AG09309 (cell line): Measurements from ENCODE around the gene STPG1.

Experiments used
- DNase-seq: peaks from one replicate; pipeline ENCODE4 v3.0.0-alpha.2; 2010; ENCODE audit warnings: low read depth
- H3K4me3 ChIP-seq: 2 replicates; pipeline ENCODE4 v1.5.1; 2011; ENCODE audit warnings: mild to moderate bottlenecking, low read depth, low read length, moderate library complexity; ENCODE audit not compliant: control insufficient read depth
- TF ChIP-seq, protein P1 (sequence below): IDR thresholded peaks from 2 replicates; pipeline ENCODE4 v1.5.1; 2011; ENCODE audit warnings: mild to moderate bottlenecking, low read depth, low read length, inconsistent platforms; ENCODE audit not compliant: insufficient read depth, control insufficient read depth; ENCODE audit errors: missing control alignments

STPG1 gene

DNA sequence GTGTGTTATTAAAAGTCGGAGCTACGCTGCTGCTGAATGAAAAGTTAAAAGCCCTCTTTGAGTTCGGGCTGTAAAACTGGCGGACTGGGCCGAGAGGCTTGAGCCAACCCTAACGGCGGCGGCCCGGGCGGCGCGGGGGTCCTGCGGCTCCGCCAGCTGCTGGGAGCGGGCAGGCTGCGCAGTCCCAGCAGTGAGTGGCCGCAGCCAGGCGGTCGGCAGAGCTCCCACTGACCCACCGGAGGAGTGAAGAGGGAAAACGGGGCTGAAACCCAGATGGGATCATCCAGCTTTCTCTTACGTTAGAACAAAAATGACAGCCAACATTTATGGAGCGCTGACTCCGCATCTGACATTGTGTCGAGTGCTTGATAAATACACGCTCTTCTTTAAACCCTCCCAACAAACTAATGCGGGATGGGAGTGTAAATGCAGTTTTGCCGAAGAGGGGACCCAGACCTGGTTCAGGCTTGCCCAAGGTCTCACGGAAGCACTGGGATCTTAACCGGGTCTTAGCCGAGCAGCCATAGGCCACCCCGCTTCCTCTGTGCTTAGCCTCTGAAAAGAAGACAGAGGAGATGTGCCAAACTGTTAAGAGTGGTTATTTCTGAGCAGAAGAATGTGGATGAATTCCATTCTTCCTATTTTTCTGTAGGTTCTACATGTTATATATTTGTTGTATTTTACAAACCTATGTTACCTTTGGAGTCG is 91.0 kb downstream of the STPG1 start:
- H3K4me3 ChIP-seq: peak overlapping the region; percentile 39
- TF ChIP-seq, protein P1, sequence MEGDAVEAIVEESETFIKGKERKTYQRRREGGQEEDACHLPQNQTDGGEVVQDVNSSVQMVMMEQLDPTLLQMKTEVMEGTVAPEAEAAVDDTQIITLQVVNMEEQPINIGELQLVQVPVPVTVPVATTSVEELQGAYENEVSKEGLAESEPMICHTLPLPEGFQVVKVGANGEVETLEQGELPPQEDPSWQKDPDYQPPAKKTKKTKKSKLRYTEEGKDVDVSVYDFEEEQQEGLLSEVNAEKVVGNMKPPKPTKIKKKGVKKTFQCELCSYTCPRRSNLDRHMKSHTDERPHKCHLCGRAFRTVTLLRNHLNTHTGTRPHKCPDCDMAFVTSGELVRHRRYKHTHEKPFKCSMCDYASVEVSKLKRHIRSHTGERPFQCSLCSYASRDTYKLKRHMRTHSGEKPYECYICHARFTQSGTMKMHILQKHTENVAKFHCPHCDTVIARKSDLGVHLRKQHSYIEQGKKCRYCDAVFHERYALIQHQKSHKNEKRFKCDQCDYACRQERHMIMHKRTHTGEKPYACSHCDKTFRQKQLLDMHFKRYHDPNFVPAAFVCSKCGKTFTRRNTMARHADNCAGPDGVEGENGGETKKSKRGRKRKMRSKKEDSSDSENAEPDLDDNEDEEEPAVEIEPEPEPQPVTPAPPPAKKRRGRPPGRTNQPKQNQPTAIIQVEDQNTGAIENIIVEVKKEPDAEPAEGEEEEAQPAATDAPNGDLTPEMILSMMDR: no peak
- no peak for DNase-seq

DNA sequence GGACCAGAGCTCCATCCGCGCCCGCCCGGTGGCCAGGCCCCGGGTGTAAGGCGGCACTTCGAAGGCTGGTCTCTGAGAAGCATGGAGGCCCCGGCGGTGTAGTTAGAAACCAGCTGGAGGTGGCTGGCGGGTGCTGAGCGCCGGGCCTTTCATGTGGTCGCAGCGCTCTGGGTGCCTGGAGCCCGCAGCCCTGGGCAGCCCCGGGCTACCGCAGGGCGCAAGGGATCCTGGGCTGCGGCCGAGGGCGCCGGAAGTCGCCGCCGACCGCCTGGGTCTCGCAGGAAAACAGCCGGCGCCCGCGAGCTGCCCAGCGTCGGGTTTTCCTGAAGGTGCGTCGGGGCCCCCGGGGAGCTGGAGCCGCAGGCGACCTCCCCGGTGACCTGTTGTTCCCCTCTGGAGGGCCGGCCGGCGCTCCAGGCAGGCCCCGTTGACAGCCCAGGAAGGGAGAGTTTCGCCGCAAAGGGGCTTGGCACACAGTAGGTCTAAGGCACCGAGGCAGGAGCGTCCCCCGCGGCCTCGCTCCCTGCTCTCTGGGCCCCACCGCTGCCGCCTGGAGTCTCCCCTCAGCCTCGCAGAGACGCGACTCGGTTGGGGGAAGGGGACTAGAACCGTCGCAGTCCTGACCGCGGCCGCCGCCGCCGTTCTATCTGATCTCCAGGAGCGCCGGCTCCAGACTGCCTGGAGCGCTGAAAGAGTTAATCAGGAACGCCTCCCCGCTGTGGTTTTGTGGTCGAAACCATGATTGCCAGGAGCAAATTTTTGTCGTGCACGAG is 91.7 kb downstream of the STPG1 start:
- TF ChIP-seq, protein P1: no peak
- peak overlapping the region; percentile 39 for H3K4me3 ChIP-seq
- no peak for DNase-seq

DNA sequence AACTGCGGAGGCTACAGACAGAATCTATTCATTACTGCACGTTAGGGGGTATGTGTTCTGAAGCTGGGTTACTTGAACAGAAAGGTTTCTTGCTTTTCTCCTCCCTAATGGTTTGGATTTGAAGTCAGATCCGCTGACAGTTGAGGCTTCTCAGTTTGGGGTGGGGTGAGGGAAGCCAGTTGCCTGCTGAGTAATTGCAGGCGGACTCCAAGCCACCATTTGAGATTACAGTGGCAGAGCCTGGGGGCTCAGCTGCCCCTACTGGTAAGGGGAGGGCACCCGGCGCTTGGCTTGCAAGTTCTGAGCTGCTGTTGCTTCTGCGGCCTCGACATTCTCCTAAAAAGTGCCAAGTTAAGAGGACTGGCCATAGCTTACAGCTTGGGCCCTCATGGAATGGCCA is 92.5 kb downstream of the STPG1 start:
- no peak for DNase-seq
- TF ChIP-seq, protein P1: no peak
- H3K4me3 ChIP-seq: no peak overlapping the region

DNA sequence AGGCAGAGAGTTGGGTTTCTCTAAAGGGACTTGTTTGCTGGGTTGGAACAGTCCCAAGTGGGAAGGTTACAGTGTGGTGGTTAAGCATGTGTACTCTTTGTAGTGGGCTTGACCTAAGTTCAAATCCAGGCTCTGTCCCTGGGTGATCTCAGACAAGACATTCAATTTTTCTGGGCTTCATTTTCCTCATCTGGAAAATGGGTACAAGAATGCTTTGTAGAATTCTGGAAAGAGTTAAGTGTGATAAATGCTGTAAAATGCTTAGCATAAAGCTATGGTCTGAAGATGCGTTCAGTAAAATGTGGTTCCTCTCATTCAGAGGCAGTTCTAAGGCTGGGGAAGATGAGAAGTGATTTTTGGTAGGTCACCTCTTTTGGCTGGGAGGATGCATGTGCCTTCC is 93.6 kb downstream of the STPG1 start:
- H3K4me3 ChIP-seq: no peak overlapping the region
- TF ChIP-seq, protein P1: no peak
- DNase-seq: no peak

DNA sequence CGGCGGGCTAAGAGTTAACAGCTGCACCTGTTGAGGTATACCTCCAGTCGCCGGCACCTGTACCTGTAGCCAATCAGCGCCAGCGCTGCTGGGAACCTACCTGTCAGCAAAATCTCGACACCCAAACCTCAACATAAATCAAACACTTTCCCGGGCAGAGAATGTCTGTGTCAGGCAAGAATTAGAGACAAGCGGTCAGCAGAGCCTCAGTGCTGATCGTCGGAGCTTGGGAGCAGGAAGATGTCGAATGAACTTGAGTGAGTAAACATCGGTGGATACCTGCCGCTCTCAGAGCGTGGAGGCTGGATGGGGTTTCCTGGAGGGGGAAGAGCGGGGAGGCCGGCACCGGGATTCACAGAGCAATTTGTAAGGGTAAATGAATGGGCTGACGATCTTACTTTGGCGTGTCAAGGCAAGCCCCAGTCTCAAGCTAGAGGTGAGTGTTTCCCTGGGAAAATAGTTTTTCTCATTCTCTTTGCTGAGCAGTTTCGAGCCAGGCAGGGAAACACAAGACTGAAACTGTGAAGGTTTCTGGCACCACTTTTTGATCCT is 94.2 kb downstream of the STPG1 start, which contains the start of gene GRHL3:
GRHL3 (plus strand) TSS at position 46 of the 552 bp plus-strand sequence; CDS start at position 241, 195 bp downstream.
- DNase-seq: no peak
- H3K4me3 ChIP-seq: no peak within 1 kb of the TSS
- TF ChIP-seq, protein P1: no peak

DNA sequence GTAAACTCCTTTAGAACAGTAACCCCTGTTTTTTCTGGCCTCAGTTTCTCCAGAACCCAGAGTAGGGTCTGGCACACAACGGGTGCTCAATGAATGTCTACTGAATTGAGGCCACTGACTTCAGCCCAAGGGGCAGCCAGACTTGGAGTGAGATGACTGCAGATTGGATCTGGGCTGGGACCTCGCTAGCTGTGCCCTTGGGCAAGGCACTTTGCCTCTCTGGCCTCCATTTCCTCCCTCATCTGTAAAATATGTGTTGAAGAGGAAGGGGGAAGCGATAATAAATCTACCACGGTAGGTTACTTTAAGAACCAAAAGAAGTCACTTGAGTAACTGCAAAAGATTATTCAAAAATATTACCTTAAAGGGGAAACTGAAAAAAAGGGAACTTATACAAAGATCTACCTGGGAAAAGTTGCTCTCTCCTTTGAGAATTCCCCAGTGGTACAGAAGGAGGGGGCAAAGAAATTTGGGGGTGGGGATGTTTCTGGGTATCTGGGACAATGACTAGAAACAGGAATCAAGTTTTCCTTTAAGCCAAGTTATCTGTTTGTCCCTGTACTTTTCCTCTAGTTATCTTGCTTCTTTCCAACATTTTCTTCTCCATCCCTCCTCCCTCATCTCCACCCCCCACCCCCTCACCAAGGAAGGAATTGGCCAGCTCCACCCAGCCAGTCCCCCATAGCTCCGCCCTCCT is 94.8 kb downstream of the STPG1 start:
- H3K4me3 ChIP-seq: no peak overlapping the region
- TF ChIP-seq, protein P1: no peak
- DNase-seq: no peak
